Right renal pelvis (tissue), 4 donors: ENCODE results near the gene GRB7. TPM values are rescaled to one million over a fixed set of nuclear protein-coding genes. Genes with fewer than 3 reads are reported as not detected.

Experiments
- DNase-seq, 4 donors: peaks; one replicate each; pipeline ENCODE4 v3.0.0-alpha.2; 2013; ENCODE audit warnings: low read depth in 4 of 4, low spot score in 3 of 4, missing footprints in 1 of 4
- polyA plus RNA-seq, 4 donors: library from polyadenylated mRNA; unstranded; fragments of 120-200 nt; gene quantifications; one replicate each; pipeline ENCODE4 v1.2.1, GENCODE V29; 2013; ENCODE audit not compliant: insufficient read length in 4 of 4

GRB7 gene
- polyA plus RNA-seq, 4 donors: 33.5 to 40.5 (median 39.2) TPM

DNA sequence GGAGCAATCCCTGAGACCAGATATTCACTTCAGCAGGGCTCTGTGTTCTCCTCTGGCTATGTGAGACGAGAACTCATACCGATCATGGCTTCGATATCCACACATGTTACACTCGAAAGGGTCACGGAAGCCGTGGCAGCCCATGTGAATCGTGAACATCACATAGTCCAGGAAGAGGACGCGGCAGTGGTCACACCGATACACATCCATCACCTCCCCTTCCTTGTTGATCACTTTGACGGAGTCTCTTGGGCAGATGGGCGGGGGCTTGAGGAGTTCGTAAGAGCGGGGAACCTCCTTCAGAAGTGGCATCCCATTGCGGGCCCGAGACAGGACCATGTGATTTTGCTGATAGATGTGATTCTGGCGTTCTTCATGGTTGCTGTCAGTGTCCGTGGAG lies 28.0 kb downstream of the GRB7 start:
- no peak for DNase-seq

- no peak for DNase-seq
Measured at GRCh38 chr17:39767147-39767546, 29.4 kb downstream of the GRB7 start.

- DNase-seq: no peak
Measured at GRCh38 chr17:39769974-39770587, 32.3 kb downstream of the GRB7 start.

GRCh38 chr17:39772415-39772814 lies 34.7 kb downstream of the GRB7 start:
- DNase-seq: no peak

- DNase-seq: no peak
Measured at GRCh38 chr17:39772987-39773934, 35.5 kb downstream of the GRB7 start.

DNA sequence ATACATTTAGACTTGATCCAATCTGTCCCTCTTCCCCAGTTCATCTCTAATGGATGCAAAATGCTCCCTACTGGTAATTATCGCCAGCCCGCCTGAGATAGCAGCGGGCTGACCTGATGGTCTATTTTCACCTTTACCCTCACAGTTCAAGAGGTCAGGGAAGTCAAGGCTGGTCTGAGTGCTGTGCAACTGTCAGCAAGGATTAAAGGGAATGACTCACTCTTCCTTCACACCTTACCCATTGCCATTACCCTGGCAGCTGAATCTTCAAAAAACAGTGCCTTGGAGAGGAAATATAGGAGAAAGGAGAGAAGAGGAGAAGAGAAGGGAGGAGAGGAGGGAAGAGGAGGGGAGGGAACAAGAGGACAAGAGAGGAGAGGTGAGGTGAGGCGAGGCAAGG lies 36.3 kb downstream of the GRB7 start:
- DNase-seq: no peak

DNA sequence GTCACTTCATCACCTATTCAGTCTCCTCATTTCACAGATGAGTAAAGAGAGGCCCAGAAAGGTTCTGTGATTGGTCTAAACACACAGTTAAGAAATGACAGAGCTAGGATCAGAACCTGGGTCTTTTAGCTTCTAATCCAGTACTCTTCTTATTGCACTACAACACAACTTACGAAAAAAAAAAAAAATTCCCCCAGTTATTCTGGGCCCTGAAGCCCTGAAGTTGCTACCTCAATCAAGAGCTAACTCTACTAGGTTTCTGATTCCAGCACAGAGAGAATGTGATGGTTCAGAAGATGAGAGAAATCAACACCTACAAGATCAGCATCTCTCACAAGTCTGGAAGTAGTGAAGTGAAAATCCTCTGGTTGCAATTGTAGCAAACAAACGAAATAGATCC lies 37.3 kb downstream of the GRB7 start:
- no peak for DNase-seq

DNA sequence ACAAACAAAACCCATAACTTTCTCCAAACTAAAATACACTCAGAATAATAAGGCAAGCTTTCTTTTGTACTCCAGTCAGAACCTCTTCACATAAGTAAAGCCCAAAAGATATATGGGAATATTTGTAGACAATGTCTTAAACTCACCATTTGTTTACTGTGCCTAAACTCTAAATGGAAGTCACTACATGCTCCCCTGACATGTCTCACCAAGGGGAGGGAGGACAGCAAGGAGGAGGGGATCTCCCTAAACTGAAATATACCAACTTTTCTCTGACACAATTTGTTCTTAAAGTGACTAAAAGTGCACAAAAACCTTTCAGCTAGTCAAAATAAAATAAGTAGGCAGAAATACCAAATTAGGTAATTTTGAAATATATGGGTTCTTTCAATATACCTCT lies 38.5 kb downstream of the GRB7 start:
- no peak for DNase-seq

GRCh38 chr17:39777534-39778365 lies 40.0 kb downstream of the GRB7 start:
- no peak for DNase-seq

- no peak for DNase-seq
Measured at GRCh38 chr17:39781031-39781860, 43.5 kb downstream of the GRB7 start.

DNA sequence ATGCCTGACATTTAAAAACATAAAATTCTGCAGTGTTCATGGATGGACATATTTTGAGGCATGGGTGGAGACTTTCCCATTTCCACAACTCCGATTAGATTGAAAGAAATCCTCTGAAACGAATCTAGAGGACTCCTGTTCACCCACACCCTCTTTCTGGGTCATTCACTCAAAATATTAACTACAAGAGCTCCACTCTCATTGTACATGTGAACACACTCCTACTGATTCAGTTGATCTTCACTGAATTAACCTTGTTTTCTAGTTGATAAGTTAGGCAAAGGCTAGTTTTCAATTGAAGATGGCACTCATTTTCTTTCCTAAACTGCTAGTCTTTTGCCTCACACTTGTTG lies 44.1 kb downstream of the GRB7 start:
- DNase-seq: no peak

DNA sequence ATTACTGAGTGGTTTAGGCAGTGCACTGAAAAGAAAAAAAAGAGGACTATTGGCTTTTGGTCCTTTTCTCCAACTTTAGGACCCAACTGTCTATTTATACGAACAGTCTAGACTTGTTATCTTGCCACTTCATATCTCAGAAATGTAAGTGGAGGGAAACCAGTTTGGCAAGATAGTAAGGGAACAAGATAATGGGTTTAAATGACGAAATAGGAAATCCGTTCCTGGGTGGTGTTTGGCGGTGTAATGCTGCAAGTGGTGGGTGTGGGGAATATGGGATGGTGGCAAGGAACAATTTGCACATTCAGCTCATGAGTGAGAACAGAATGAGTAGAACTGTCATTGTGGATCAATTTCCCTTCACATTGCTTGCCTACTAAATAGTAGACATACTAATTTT lies 44.7 kb downstream of the GRB7 start:
- DNase-seq: no peak

DNA sequence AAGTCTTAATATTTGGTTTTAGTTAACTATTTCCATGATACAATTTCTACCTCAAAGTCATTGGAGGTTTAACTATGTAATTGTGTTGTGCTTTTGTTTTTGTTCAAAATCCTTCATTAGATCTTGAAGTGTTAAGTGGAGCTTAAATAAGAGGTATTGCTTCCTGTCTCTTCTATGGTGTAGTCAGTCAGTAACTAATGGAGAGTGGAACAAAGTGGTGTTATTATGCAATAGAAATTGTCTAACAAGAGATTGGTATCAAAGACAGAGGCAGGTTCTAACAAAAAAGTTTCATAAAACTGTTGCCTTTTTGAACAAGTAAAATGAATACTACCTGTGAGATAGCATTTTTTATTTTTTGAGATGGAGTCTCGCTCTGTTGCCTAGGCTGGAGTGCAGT lies 45.2 kb downstream of the GRB7 start:
- no peak for DNase-seq

GRCh38 chr17:39787041-39787440 lies 49.3 kb downstream of the GRB7 start:
- DNase-seq: no peak

DNA sequence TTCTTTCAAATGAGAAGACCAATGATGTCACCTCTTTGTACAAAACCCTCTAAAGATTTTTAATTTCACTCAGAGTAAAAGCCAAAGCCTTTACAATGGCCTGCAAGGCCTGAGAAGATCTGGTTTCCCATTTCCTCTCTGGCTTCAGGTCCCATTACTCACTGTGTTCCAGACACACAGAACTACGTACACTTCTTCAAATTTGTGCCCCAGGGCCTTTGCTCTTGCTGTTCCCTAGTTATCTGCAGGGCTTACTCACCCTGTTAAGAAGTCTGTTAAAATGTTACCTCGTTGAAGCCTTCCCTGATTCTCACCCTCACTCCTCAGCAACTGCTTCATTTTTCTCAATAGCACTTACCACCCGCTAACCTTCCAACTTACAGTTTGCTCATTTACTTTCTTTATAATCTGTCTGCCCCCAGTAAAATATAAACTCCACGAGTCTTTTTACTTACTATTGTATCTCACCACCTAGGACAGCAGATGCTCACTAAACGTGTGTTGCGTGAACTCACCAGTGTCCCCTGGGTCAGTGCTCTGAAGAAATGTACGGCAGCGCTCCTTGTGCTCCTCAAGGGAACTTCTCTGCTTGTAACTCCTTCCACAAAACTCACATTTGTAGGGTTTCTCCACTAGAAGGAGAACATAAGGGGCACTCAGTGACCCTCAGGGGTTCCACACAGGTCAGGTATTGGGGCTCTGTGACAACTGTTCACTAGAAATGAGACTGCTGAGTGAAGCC lies 50.2 kb downstream of the GRB7 start:
- no peak for DNase-seq

GRCh38 chr17:39791111-39791992 lies 53.6 kb downstream of the GRB7 start:
- DNase-seq: no peak

DNA sequence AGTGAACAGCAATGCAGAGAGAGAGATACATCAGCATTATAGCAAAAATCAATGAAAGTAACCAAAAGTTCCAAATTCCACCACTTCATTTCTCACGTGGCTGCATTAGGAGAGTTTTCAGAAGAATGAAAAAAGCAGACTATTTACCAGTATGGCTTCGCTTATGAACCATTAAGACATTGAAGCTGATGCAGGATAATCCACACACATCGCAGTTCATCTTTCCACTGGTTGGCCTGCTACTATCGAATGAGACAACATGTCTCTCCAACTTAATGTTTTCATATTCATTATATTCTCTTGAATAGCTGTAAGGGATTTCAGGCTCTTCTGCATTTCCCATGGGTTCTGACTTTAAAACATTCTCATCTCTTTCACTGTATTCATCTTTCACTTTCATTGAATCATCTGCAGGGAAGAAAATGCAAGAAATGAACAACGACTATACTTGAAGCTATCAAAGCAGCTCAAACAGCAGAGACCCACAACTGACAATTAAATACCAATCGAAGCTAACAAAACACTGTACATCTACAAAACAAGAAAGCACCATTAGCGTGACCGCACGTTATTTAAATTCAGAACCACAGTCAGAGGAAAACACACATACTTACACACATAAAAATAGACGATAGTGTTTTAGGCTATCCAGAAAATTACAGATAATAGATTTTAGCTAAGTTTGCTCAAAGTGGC lies 54.9 kb downstream of the GRB7 start:
- no peak for DNase-seq

- DNase-seq: no peak
Measured at GRCh38 chr17:39793301-39793872, 55.6 kb downstream of the GRB7 start.
